ENCODE measurements around the gene NOC2L. TPM values are rescaled to one million over a fixed set of nuclear protein-coding genes. Genes with fewer than 3 reads are reported as not detected.

NOC2L gene
- total and polyA plus RNA-seq, 2 donors (not counting 1 experiment from before 2014, with no cell fraction given): 34.1 to 61.1 TPM

- Histone ChIP-seq H3K27ac (ENCODE audit: insufficient read depth, low read length) (no peak overlapping the region), H2AFZ (ENCODE audit: low read length) (no peak overlapping the region), H4K20me1 (ENCODE audit: control insufficient read depth, extremely low read depth, insufficient read depth, low read length) (no peaks in the 10 kb centered on the region), H3K27me3 (ENCODE audit: control insufficient read depth, insufficient read depth, low read length) (peaks cover 6% of the 10 kb centered on the region), H3K9ac (ENCODE audit: insufficient read depth, low read length) (no peak overlapping the region), H3K4me2 (ENCODE audit: extremely low read depth, insufficient read depth, low read length) (no peak overlapping the region), H3K4me1 (ENCODE audit: control insufficient read depth, extremely low read depth, insufficient read depth, low read length) (no peaks in the 10 kb centered on the region), H3K9me3 (ENCODE audit: control insufficient read depth, insufficient read depth, low read depth, low read length) (no peaks in the 10 kb centered on the region), H3K4me3 (replicated peaks in 1 of 4; ENCODE audit: control extremely low read depth in 1 of 4, insufficient read depth in 1 of 4, low read depth in 3 of 4, low read length in 4 of 4) (no peak overlapping the region), H3K36me3 (ENCODE audit: control insufficient read depth, insufficient read depth, low read length) (no peaks in the 10 kb centered on the region), H3K79me2 (ENCODE audit: control insufficient read depth, insufficient read depth, low read length) (no peaks in the 10 kb centered on the region)
- DNase-seq (ENCODE audit: low read depth in 2 of 2): no peak
- no peak for TF ChIP-seq EZH2 (IDR thresholded peaks at IDR 0.05; ENCODE audit: low read length, missing control alignments)
- TF ChIP-seq CTCF (conservative IDR thresholded peaks at IDR 0.05 in 1 of 2, IDR thresholded peaks at IDR 0.05 in 1 of 2; ENCODE audit: low read depth in 1 of 2, low read length in 2 of 2): no peak
These were observed 23.8 kb upstream of the NOC2L start for GRCh38 chr1:982765-983436.

GRCh38 chr1:981955-982558 lies 23.0 kb upstream of the NOC2L start, which contains the start of gene PERM1:
Gene PERM1, minus strand, starts transcription at chr1:982093. Its CDS starts 1,064 bp downstream, at chr1:981029.
- DNase-seq (ENCODE audit: low read depth in 2 of 2): no peak
- TF ChIP-seq CTCF (conservative IDR thresholded peaks at IDR 0.05 in 1 of 2, IDR thresholded peaks at IDR 0.05 in 1 of 2; ENCODE audit: low read depth in 1 of 2, low read length in 2 of 2) (no peak), EZH2 (IDR thresholded peaks at IDR 0.05; ENCODE audit: low read length, missing control alignments) (no peak)
- H3K4me3 ChIP-seq (replicated peaks in 1 of 4; ENCODE audit: control extremely low read depth in 1 of 4, insufficient read depth in 1 of 4, low read depth in 3 of 4, low read length in 4 of 4): no peak within 1 kb of the TSS
- no peaks in the 10 kb centered on the region for H4K20me1 ChIP-seq (ENCODE audit: control insufficient read depth, extremely low read depth, insufficient read depth, low read length)
- no peaks in the 10 kb centered on the region for H3K79me2 ChIP-seq (ENCODE audit: control insufficient read depth, insufficient read depth, low read length)
- H3K9ac ChIP-seq (ENCODE audit: insufficient read depth, low read length): no peak within 1 kb of the TSS
- no peak within 1 kb of the TSS for H3K4me2 ChIP-seq (ENCODE audit: extremely low read depth, insufficient read depth, low read length)
- H3K27ac ChIP-seq (ENCODE audit: insufficient read depth, low read length): no peak within 1 kb of the TSS
- H3K27me3 ChIP-seq (ENCODE audit: control insufficient read depth, insufficient read depth, low read length): peaks cover 6% of the 10 kb centered on the region
- H3K36me3 ChIP-seq (ENCODE audit: control insufficient read depth, insufficient read depth, low read length): no peaks in the 10 kb centered on the region
- H3K9me3 ChIP-seq (ENCODE audit: control insufficient read depth, insufficient read depth, low read depth, low read length): no peaks in the 10 kb centered on the region
- H3K4me1 ChIP-seq (ENCODE audit: control insufficient read depth, extremely low read depth, insufficient read depth, low read length): no peaks in the 10 kb centered on the region
- H2AFZ ChIP-seq (ENCODE audit: low read length): no peak within 1 kb of the TSS

GRCh38 chr1:981491-981954 lies 22.5 kb upstream of the NOC2L start:
- Histone ChIP-seq H3K79me2 (ENCODE audit: control insufficient read depth, insufficient read depth, low read length) (no peaks in the 10 kb centered on the region), H3K27ac (ENCODE audit: insufficient read depth, low read length) (no peak overlapping the region), H2AFZ (ENCODE audit: low read length) (no peak overlapping the region), H3K4me1 (ENCODE audit: control insufficient read depth, extremely low read depth, insufficient read depth, low read length) (no peaks in the 10 kb centered on the region), H3K4me3 (replicated peaks in 1 of 4; ENCODE audit: control extremely low read depth in 1 of 4, insufficient read depth in 1 of 4, low read depth in 3 of 4, low read length in 4 of 4) (no peak overlapping the region), H4K20me1 (ENCODE audit: control insufficient read depth, extremely low read depth, insufficient read depth, low read length) (no peaks in the 10 kb centered on the region), H3K4me2 (ENCODE audit: extremely low read depth, insufficient read depth, low read length) (no peak overlapping the region), H3K36me3 (ENCODE audit: control insufficient read depth, insufficient read depth, low read length) (no peaks in the 10 kb centered on the region), H3K27me3 (ENCODE audit: control insufficient read depth, insufficient read depth, low read length) (peaks cover 6% of the 10 kb centered on the region), H3K9ac (ENCODE audit: insufficient read depth, low read length) (no peak overlapping the region), H3K9me3 (ENCODE audit: control insufficient read depth, insufficient read depth, low read depth, low read length) (no peaks in the 10 kb centered on the region)
- TF ChIP-seq EZH2 (IDR thresholded peaks at IDR 0.05; ENCODE audit: low read length, missing control alignments) (no peak), CTCF (conservative IDR thresholded peaks at IDR 0.05 in 1 of 2, IDR thresholded peaks at IDR 0.05 in 1 of 2; ENCODE audit: low read depth in 1 of 2, low read length in 2 of 2) (no peak)
- no peak for DNase-seq (ENCODE audit: low read depth in 2 of 2)
